GM18861 (cell line): Measurements from ENCODE around the gene SLC5A7.

Experiments
- ATAC-seq: cut with Tn5 transposase; IDR thresholded peaks from one replicate; pipeline ENCODE4 v1.9.1; 2021; ENCODE audit not compliant: unreplicated experiment

The SLC5A7 gene

GRCh38 chr2:107986278-107987217, at the start of gene SLC5A7:
TSS of gene SLC5A7 (plus strand) at chr2:107986524. CDS start at chr2:107988156, 1,632 bp downstream.
- ATAC-seq: no peak

DNA sequence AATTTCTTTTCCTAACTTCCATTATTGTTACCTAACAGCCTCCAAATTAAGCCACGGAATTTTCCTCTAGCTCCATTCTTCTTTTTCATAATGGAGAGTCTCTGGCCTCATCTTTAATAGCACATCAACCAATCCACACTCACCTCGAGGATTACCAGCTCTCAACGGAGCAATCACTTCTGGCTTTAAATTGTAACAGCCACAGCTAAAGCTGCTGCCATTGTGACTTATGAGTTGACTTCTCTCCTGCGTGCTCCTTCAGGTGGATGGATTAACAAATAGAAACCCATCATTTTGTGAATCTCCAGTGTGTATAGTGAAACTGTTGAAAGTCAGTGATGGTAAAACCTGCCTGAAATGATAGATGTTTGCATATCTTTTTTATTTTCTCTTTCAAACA, 24.9 kb upstream of the SLC5A7 start:
- ATAC-seq: no peak

DNA sequence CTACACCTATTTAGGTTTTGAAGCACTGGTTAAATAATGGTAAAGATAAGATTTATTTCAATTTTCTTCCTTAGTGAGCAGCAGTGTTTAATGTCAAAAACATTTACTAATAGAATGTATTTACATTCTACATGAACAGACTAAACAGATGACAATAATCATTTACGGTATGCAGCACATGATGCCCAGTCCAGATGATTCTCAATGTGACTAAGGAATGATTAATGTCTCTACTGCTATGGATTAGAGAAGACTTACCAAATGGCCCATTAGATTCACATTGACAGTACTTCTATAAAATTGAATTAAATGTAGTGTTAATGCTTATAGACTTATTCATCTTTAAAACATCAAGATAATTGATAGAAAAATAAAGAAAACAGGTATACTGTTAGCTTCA, 22.1 kb upstream of the SLC5A7 start:
- no peak for ATAC-seq

GRCh38 chr2:107984707-107985106, 1.6 kb upstream of the SLC5A7 start:
- no peak for ATAC-seq

- no peak for ATAC-seq
Measured at GRCh38 chr2:107988108-107988507, 1.8 kb downstream of the SLC5A7 start.

GRCh38 chr2:107989445-107989844, 3.1 kb downstream of the SLC5A7 start:
- ATAC-seq: no peak

- ATAC-seq: no peak
Measured at GRCh38 chr2:107990718-107991117, 4.4 kb downstream of the SLC5A7 start.

DNA sequence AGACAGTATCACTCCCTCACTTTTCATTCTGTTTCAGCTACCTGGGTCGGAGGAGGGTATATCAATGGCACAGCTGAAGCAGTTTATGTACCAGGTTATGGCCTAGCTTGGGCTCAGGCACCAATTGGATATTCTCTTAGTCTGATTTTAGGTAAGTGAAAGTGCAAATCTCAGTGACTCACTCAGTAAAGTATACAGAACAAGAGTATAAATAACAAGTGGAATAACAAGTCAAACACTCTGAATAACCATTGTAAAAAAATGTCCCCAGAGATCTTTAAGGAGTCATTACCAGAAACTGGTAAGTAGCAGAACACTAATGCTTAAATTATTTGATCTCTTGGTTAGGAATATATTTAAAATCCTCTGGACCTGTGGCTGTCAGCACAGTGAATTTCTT, 5.7 kb downstream of the SLC5A7 start:
- no peak for ATAC-seq

DNA sequence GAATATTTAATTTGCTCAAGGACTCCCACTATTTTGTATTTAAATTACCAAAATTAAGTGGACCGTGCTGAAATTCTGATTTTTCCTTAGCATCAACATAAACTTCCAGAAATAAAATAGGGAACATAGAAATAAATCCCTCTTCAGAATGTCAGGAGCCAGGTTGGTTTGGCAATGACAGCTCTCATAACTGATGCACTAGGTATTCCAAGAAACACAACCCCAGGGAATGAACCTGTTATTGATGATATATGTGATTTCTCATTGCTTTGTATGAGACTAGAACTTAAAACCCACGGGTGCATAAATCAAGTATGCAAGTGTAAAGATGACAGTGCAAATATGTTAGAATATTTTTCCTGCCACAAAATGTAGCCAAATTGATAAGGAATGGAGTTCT, 12.8 kb downstream of the SLC5A7 start:
- no peak for ATAC-seq

DNA sequence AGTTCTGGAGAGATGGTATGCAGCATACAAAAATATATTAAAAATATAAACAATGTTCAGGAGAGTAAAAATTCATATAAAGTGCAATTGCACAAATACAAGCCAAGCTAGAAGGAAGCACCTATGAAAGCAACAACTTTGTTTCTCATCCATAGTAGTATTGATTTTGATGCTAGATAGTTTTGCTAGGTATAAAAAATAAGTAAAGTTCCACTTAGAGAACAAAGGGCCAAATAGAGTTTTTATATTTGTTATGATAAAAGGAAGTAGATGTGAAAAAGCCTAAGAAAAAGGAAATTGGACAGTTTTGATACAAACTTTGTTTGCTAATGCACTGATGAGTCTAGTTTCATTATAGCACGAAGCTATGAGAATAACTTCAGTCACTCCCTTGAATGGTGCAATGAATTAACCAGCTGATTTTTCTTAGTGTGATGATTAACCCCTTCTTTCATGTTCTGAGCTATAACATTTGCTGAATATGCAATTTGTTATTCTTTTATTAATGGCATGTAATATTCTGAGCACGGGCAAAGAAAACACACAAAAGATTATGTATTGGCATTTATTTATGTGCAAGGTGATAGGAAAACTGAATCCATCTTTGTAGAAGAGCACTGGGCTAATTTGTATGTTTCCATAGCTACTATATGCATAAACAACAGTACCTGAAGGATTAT, 24.7 kb downstream of the SLC5A7 start:
- ATAC-seq: no peak

- no peak for ATAC-seq
Measured at GRCh38 chr2:108013305-108013704, 27.0 kb downstream of the SLC5A7 start.

DNA sequence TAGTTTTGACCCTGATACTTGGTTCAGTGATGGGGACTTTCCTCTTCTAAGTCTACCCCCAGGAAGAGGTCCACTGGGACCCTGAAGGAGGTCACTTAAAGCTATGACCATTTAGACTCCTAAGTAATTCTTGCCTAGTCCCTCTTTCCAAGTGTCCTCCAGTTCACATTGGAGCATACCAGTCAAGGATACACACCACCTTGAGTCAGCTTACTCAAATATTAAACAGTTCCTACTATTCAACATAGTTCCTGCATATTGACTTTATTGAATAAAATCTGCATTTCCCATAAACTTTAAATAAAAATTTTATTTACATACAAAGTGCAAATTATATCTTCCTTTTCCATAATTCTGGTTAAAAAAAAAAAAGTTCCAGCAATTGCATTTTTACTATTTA, 36.3 kb downstream of the SLC5A7 start:
- no peak for ATAC-seq

DNA sequence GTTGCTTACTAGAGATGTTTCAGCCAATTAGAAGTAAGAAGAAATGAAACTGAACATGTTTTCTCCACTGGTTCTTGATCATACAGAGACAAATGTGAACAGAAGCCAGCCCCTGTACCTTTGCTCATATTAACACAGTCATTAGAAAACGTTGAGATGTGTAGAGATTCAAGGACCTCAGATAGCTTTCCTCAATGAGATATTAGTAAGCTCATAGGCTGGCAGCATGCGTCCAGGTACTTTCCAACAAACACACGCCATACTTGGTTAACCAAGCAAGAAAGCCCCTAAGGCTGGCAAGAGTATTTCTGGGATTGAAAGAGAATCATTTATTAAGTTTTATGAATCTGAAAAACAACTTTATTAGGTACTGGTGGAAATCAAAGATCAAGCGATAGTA, 37.5 kb downstream of the SLC5A7 start:
- ATAC-seq: no peak

GRCh38 chr2:108026092-108026794, 39.9 kb downstream of the SLC5A7 start:
- no peak for ATAC-seq

DNA sequence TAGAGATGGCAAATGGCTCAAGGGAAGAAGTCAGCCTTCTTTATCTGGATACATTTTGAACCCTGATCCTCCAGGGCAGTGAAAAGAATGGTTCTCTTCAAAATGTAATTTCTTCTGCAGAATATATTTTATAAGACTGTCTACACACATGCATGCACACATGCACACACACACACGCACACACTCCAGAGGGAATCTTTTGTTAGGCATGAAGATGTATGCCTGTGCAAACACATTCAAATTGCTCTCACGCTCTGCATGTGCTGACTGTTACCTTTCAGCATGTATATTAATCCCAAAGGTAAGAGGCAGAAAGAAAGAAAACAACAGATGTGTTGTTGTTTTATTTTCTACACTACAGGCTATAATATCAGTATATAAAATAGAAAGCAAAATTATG, 43.2 kb downstream of the SLC5A7 start:
- ATAC-seq: no peak

DNA sequence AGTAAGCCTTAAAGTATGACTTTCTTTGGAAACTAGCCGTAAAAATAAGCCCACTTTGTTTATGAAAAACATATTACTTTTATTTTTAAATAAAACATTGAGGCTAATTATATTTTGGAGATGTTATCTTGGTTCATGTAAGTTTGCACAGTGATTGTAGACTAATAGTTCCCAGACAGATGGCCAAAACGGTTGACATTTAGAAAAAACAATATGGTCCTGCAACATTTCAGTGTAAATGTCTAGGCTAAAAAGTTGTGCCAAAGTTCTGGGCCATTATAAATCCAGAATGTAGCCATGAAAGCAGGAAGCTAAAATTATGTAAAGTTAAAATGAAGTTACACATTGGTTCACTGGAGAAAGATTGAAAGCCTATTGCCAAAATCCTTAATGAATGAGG, 43.6 kb downstream of the SLC5A7 start:
- ATAC-seq: no peak

GRCh38 chr2:108031471-108031941, 45.2 kb downstream of the SLC5A7 start:
- no peak for ATAC-seq

DNA sequence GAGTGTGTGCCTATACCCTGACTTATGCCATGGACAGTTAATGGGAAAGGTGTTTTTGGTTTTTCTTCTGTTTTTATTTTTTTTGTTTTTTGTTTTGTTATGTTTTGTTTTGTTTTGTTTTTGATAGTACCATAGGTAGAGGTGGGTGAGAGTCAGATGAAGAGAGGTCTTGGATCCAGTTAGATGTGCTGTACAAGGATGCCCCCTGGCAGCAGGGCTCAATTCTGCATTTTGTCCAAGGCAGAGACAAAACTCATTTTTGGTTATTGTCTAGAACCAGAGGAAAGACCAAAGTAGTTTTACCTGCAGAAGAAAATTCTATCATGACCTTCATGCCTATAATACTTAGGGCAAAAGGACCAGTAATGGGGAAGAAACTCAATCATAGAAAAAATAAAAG, 48.5 kb downstream of the SLC5A7 start:
- ATAC-seq: no peak

GRCh38 chr2:108048752-108049151, 62.4 kb downstream of the SLC5A7 start:
- ATAC-seq: no peak

DNA sequence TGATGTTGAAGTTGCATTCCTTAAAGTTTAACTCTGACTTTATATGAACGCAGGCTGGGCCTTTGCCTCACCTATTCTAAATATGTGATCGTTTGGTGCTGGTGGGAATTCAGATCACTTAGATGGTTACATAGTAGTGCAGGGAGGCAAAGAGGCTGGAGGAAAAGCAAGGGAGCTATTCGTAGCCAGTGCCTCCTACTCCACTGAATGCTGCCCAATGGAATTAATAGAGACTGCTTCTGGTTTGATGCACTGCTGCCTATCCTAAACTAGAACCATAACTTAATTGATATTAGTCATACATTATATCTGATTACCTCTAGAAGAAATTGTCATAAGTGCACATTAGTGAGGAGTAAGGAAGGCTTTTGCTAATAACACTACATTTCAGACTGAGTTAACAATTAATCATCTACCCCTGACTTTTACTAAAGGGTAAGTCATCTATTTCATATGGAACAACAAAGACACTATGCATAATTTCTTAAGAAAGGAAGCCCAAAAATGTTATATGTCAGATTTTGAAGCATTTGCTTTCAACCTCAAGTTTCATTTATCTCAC, 72.3 kb downstream of the SLC5A7 start:
- ATAC-seq: no peak

DNA sequence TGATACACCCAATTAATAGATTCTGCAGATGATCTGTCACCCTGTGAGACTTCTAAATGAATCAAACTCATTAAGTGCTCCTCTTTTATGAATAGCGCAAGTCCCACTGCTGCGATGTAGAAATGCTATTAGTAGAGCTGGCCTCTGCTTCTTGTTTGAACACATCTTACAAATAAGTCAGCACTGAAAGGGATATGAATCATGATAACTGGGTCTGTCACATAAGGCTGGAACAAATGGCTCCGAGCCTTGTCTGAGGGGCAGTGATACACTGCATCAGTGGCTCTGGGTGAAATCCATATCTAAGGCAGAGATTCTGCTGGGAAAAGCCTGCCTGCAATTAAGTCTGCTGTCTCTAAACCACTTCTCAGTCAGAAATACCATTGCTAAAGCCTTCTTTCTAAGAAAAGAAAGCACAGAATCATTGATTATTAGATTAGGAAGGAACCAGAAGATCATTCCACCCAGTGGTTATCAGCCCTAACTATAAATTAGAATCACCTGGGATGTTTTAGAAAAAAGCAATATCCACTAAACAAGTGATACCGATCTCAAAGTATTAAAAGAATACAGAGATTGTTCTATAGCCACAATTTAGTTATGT, 75.2 kb downstream of the SLC5A7 start:
- no peak for ATAC-seq
